Measurements from ENCODE around the gene AKR1A1.
"Not testable (repeated sequence)": the region's sequence is repeated elsewhere in the genome, so short reads cannot be mapped to it uniquely, and the experiment has no call there.

The AKR1A1 gene

DNA sequence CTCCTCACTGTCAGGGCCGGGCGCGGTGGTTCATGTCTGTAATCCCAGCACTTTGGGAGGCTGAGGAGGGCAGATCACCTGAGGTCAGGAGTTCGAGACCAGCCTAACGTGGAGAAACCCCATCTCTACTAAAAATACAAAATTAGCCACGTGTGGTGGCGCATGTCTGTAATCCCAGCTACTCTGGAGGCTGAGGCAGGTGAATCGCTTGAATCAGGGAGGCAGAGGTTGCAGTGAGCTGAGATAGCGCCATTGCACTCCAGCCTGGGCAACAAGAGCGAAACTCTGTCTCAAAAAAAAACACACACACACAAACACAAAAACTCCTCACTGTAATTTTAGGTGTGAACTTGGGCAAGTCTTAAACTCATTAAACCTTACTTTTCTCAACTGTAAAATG lies 26.7 kb upstream of the AKR1A1 start:
- DNase-seq: not testable (repeated sequence)

DNA sequence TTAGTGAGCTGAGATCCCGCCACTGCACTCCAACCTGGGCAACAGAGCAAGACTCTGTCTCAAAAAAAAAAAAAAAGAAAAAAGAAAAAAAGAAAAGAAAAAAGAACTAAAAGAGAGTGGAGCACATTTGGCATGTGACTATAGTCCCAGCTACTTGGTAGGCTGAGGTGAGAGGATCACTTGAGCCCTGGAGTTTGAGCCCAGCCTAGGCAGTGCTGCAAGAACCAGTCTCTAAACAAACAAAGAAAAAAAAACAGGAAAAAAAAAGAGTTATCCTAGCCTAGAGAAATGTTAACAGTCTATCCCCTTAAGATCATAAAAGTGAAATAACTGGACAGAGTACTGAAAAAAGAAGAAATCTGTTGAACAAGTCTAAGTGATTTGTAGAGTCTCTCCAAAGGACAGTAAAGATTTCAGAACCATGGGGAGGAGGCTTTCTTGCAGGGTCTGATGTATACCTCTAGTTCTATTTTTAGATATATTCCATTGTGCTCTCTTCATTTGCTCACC lies 24.4 kb upstream of the AKR1A1 start:
- DNase-seq: no peak

DNA sequence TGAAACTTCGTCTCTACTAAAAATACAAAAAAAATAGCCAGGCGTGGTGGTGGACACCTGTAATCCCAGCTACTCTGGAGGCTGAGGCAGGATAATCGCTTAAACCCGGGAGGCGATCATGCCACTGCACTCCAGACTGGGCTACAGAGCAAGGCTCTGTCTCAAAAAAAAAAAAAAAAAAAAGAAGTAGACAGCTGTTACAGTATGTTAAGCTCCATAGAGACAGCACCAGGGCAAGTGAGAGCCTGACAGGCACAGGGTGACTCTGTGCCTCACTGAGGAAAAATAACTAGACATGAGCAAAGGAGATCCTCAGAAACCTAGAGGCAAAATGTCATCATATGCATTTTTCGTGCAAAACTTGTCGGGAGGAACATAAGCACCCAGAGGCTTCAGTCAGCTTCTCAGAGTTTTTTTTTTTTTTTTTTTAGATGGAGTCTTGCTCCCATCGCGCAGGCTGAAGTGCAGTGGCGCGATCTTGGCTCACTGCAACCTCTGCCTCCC lies 19.9 kb upstream of the AKR1A1 start:
- DNase-seq: no peak

DNA sequence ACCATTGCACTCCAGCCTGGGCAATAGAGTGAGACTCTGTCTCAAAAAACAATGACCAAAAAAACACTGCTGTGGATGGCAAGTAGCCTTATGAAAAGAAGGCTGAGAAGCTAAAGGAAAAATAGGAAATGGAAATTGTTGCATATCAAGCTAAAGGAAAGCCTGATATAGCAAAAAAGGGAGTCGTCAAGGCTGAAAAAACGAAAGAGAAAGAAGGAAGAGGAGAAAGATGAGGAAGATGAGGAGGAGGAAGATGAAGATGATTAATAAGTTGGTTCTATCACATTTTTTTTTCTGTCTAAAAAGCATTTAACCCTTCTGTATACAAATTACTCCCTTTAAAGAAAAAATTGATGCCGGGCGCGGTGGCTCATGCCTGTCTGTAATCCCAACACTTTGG lies 18.8 kb upstream of the AKR1A1 start:
- DNase-seq: no peak

DNA sequence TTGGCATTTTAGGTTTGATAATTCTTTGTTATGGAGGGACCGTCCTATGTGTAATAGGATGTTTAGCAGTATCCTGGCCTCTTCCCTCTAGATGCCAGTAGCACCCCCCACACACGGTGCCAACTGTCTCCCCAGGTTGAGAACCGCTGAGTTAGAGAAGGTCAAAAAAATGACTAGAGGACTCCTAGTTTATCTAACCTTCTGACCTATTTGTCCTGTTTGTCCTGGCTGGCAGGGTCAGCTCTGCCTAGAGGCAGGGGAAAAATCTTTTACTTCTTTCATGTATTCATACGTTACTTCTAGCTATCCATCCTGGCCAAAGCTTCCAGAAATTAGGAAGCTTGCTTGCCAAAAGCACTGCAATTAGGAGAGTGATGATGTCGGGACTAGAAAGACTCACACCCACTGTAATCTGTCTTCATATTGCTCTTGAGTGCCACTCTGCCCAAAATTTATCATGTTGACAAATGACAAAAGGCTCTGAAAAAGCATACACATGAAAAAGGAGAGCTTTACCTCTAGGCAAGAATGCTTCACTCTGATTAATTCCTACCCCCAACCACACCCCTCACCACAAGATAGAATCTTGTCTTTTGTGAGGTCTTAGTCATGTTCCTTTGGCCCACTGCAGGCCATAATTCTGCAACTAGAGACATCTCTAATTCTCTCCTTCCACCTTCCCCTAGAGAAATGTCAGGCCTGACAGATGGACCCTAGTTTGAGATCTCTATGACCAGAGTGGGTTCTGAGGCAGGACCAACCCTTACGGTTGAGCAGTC lies 14.4 kb upstream of the AKR1A1 start:
- no peak for DNase-seq

DNA sequence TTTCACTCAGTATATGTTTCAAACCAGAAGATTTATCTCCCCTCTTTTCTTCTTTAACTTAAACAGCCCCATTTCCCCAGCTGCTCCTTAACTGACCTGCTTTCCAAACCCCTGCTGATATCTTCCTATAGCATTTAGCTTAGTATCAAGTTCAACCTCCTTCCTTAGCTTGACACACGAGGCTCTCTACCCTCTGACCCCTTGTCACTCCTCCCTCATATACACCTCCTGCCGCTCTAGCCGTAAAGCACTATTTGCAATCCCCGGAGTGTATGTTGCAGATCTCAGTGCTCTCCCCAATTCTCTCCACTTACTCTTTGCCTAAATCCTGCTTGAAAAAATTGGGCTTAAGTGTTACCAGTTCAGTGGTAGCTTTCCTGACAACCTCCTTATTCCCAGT lies 13.7 kb upstream of the AKR1A1 start:
- DNase-seq: no peak

DNA sequence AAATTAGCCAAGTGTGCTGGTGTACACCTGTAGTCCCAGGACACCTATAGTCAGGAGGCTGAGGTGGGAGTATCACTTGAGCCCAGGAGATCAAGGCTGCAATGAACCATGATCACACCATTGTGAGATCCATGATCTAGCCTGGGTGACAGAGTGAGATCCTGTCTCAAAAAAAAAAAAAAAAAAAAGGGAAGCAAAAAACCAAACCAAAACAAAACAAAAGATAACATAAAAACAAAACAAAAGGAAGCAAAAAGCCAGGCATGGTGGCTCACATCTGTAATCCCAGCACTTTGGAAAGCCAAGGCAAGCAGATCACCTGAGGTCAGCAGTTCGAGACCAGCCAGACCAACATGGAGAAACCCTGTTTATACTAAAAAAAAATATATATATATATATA lies 9.4 kb upstream of the AKR1A1 start:
- DNase-seq: no peak

DNA sequence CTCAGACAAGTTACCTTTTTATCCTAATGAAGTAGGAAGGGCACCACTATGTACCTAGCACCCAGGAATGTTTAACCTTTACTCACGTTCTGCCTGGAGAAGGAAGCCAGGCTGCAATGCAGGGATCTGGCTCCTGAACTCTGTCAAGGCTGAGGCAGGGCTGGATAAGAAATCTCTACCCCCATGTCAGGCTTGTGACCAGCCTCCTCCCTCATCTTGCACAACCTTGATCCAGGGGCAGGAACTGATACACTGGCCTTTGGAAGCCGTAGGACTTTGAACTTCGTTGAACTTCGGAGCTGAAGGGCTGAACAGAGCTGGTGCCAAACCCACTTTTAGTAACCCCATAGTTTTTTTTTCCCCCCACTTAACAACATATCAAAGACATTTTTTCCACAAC lies 8.0 kb upstream of the AKR1A1 start:
- DNase-seq: no peak

DNA sequence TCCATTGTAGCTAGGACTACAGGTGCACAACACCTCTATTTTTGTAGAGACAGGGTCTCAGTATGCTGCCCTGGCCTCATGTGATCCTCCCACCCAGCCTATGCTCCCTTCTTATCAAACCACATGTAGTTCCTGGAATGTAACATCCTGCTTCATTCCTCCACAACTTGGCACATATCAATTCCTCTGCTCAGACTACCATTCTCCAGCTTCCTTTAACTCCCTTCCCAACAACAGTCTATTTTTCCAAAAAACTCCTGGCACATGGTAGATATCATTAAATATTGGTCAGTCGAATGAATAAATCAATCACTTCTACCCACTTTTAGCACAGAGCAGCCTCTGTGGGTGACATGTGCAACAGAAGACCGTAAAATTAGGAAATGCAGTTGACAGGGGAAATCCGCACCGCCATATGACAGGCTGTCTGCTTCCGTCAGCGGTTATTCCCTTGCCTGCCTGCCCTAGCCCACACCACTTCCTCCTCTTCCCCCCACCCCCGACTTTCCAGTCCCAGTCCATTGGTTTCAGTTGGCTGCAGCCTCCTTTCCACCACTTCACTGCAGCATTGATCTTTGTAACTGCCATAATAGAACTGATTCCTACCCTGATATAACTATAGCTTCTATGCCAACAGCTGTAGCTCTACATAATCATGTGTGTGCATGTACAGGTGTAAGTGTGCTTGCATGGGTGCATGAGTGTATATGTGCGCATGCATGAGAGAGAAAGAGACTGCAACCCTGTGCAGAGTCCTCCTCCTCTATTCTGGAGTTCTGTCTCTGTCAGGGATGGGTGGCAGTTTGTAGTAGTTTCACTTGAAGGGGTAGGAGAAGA lies 6.8 kb upstream of the AKR1A1 start:
- peak; percentile 24 for DNase-seq

DNA sequence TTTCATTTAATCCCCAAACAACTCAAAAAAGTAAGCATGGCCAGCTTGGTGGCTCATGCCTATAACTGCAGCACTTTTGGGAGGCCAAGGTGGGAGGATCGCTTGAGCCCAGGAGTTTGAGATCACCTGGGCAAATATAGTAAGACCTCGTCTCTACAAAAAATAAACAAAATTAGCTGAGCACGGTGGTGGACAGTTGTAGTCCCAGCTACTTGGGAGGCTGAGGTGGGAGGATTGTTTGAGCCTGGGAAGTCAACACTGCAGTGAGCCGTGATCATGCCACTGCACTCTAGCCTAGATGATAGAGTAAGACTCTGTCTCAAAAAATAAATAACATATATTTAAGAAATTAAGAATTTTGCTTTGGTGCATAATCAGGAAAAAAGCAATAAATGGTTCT lies 6.1 kb upstream of the AKR1A1 start:
- DNase-seq: no peak

DNA sequence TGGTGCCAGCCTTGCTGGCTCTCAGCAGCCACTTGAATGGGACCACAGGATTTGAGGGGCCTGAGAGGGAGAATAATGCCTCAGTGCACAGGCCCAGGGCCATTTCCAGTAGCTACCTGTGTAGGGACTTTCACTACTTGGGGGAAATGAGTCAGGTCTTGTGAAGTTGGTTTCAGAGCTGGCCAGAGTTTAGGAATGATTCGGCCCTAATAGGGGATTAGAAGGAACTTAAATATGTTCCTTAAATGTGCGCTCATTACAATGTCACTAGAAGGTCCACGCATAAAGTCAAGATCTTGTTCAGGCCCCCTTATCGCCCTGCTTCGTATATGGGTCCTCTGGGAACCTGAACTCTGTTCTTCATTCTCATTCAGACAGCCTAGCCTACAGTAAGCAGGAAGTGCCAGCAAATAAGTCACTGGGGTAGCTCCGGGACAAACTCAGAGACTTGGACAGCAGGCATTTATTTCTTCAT lies 5.6 kb upstream of the AKR1A1 start:
- no peak for DNase-seq

DNA sequence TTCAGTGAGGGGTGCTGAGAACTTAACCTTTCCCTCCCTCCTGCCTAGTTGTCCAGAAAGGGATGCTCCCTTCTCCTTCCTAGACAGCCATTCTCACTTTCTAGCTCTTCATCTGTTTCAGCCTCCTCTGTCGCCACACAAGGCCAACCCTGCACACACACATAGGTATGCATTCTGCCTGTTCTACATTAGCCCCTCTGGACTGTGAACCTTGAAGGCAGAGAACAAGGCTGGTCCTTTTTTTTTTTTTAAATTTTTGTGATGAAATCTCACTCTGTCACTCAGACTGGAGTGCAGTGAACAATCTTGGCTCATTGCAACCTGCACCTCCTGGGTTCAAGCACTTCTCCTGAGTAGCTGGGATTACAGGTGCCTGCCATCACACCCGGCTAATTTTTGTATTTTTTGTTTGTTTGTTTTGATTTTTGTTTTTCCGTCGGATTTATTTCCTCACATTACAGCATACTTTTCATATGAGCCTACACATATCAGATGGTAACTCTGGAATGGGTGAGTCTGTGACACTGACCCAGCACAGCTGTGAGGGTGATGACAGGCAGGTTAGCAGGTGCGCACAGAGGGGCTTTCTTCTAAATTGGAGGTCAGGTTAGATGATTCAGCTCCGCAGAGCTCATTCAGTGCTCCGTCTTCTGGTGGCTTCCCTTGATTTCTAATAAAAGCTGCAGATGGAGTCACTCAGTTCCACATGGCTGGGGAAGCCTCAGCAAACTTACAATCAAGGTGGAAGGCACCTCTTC lies 4.9 kb upstream of the AKR1A1 start:
- no peak for DNase-seq

DNA sequence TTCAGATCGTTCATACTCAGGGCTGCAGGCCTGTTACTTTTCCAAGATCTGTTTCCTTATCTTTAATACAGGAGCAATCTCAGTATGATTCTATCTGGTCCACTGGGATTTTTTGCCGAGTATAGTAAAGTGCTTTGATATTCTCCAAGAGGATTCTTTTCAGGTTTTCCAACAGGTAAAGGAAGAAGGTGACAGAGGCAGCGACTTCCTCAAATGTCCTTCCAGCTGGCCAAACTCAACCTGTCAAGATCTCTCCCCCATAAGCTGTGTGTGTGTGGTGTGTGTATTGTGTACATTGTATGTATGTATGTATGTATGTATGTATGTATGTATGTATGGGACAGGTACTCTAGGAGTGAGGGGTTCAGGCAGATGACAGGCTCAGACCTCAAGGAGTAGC lies 1.1 kb downstream of the AKR1A1 start:
- DNase-seq: no peak

DNA sequence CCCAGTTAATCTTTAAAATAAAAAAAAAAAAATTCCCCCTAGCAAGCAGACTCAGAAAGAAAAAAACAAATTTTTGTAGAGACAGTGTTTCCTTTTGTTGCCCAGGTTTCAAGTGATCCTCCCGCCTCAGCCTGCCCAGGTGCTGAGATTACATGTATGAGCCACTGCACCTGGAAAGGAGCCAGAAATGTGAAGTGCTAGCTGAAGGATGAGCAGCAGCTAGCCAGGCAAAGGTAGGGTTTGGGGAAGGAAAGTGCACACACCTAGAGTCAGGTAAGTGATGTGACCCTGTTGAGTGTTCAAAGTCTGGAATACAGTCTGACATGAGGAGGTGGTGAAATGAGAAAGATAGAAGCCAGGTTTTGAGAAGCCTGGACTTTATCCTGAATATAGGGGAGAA lies 1.7 kb downstream of the AKR1A1 start:
- DNase-seq: no peak

DNA sequence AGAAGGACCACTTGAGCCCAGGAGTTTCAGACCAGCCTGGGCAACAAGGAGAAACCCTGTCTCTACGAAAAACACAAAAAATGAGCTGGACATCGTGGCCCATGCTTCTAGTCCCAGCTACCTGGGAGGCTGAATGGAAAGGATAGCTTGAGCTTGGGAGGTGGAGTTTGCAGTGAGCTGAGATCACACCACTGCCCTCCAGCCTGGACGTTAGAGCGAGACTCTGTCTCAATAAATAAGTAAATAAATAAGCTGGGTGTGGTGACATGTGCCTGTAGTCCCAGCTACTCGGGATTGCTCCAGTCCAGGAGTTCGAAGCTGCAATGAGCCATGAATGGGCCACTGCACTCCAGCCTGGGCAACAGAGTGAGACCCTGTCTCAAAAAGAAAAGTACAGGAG lies 3.6 kb downstream of the AKR1A1 start:
- DNase-seq: no peak

DNA sequence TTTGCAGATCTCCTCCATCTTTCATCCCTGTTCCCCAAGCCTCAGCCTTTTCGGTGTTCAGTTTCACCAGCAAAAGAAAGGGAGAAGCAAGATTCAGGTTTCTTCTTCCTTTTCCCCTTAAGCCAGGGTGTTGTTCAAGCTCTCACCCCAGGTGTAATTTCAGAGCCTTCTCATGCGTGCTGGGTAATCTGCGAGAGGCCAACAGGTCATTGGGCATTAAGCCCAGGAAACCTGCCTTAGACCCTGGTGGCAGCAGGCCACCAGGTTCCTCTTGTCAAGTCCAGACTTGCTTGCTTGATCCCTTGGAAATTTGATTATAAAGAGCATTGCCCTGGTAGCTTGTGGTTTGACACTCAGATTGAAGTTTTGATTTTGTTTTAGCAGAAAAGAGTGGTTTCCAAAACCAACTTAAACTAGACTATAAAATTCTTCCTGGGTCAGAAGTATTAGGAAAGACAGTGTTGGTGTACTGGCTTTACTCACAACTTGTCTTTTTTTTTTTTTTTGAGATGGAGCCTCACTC lies 6.9 kb downstream of the AKR1A1 start:
- no peak for DNase-seq

DNA sequence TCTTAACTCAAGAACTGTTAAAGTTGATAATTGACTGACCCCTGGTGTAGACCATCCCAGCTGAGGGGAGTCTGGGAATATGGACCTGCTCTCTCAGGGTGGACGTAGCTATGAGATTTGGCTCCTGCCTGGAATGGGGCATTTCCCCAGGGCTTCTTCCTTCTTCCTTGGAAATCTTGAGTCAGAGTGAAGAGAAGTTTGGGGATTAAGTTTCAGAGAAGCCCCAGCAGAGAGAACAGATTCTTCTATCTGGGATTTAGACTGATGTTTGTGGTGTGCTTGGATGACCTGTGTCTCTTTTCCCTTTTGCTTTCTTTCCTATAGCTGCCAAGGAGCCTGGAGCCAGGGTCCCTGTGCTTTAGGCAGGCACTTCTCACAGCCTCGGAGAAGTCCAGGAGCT lies 13.2 kb downstream of the AKR1A1 start:
- DNase-seq: no peak

DNA sequence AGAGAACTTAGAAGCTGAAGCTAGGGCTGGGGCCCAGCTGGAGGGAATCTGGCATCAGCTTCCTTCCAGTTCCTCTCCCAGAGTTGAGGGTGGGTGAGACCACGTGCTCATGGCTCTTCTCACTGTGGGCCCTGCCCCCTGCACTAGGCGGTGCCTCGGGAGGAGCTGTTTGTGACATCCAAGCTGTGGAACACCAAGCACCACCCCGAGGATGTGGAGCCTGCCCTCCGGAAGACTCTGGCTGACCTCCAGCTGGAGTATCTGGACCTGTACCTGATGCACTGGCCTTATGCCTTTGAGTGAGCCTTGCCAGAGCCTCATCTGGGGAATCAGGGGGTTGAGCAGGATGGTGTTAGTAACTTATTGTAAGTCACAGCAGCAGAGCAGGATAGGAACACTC lies 16.1 kb downstream of the AKR1A1 start:
- DNase-seq: no peak

DNA sequence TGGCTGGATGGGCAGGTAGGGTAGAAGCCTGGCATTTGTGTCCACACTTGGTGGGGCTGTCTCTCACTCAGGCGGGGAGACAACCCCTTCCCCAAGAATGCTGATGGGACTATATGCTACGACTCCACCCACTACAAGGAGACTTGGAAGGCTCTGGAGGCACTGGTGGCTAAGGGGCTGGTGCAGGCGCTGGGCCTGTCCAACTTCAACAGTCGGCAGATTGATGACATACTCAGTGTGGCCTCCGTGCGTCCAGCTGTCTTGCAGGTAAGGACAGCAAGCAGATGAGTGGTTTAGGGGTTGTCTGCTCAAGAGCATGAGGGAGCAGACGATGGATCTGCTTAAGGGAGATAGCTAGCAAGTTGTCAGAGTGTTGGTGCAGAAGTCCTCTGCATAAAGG lies 17.3 kb downstream of the AKR1A1 start:
- no peak for DNase-seq

DNA sequence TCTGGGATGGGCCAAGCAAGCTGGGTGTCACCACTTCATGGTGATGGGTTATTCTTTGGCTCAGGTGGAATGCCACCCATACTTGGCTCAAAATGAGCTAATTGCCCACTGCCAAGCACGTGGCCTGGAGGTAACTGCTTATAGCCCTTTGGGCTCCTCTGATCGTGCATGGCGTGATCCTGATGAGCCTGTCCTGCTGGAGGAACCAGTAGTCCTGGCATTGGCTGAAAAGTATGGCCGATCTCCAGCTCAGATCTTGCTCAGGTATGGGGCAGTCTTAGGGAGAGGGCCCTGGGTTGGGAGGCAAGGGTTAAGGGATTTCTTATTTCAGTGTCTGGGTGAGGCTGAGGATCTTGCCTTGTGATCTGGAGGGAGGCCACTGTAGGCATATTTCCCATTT lies 17.8 kb downstream of the AKR1A1 start:
- DNase-seq: no peak

DNA sequence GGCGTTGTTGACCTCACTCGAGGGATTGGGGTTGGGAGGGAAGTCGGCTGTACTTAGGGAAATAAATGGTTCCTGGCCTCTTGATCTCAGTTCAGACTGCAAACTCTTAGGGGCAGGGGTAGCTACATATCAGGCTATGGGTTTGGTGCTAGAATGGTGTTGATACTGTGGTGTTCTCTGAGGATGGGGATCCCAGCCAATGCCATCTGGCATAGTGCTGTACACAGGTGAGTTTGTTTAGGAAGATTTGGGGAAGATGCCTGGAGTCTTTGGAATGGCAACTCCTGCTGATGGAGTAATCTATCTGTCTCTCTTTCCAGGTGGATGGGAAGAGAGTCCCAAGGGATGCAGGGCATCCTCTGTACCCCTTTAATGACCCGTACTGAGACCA lies 18.9 kb downstream of the AKR1A1 start:
- DNase-seq: no peak

DNA sequence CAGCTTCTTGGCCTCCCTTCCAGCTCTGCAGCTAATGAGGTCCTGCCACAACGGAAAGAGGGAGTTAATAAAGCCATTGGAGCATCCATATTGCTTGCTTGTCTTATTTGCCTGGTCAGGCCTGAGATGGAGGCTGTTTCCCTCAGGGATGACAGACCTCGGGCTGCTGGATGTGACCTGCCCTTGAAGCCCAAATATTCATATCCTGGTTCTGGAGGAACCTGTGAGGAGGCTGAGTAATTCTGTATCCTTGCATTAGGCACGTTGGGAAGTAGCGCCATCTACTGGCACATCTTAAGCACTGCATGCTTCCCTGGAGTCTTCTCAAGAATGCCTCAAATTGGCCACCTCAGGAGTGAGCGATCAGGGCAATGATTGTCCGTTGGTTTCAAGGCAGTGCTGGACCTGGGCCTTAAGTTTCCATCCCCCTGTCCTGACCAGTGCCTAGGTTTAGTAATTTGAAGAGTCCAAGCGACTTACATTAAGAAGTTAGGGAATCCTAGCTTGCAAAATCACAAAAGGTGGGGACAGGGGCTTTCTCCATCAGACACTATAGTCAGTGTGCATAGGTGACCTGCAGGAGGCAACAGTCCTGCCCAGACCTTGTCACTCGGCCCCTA lies 19.4 kb downstream of the AKR1A1 start:
- peak; percentile 80 for DNase-seq

All from midbrain (tissue), 1 donor.